ENCODE results near the gene COL26A1.

- TF ChIP-seq CTCF (conservative IDR thresholded peaks at IDR 0.05; ENCODE audit: low read length): no peak
- TF ChIP-seq EZH2phosphoT487 (IDR thresholded peaks at IDR 0.05; ENCODE audit: borderline replicate concordance, low read depth, low read length): no peak
Observed at GRCh38 chr7:101442426-101443070, 79.9 kb downstream of the COL26A1 start.

Measured in OCI-LY7 (cell line).